NB4 (cell line): ENCODE data around the gene IRF5.
"Not testable (repeated sequence)": the region's sequence is repeated elsewhere in the genome, so short reads cannot be mapped to it uniquely, and the experiment has no call there.

Experiments
- DNase-seq: peaks from one replicate; pipeline ENCODE4 v3.0.0; 2010; ENCODE audit warnings: low read depth
- H3K4me3 ChIP-seq: one replicate; pipeline ENCODE4 v1.5.1; 2011; ENCODE audit warnings: mild to moderate bottlenecking, low read depth, low read length, moderate library complexity
- MYC ChIP-seq: IDR thresholded peaks from 2 replicates; pipeline ENCODE4 v1.6.1; 2011; ENCODE audit warnings: low read depth, low read length
- POLR2A ChIP-seq: IDR thresholded peaks from 2 replicates; pipeline ENCODE4 v1.6.1; 2011; ENCODE audit warnings: mild to moderate bottlenecking; ENCODE audit not compliant: insufficient read length; ENCODE audit errors: extremely low read depth
- TF ChIP-seq, protein P1 (sequence below): IDR thresholded peaks from 2 replicates; pipeline ENCODE4 v1.6.1; 2011; ENCODE audit warnings: low read depth, low read length
- TF ChIP-seq, protein P2 (sequence below): IDR thresholded peaks from one replicate; pipeline ENCODE4 v1.5.1; 2012; ENCODE audit warnings: low read depth, low read length

The IRF5 gene

DNA sequence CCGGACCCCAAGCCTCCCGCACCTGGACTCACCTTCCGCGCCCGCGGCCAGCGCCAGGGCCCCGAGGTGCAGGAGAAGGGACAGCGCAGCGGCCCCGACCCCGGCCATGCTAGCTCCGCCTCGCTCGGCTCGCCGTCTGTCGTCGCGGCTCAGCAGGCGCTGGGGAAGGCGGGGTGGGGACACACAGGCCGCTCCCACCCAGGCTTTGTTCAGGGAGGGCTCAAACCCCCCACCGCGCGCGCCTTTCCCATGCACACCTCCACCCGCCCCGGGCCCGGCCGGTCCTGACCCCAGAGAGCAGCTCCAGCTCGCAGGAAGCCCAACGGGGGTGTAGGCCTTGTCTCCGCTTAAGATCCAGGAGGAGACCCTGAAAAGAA is 27.2 kb upstream of the IRF5 start, which contains the start of gene KCP:
TSS of gene KCP (minus strand) at position 141 of the 377 bp plus-strand sequence. CDS start at position 108, 33 bp downstream.
- DNase-seq: no peak
- no peak within 1 kb of the TSS for H3K4me3 ChIP-seq
- TF ChIP-seq, protein P1, sequence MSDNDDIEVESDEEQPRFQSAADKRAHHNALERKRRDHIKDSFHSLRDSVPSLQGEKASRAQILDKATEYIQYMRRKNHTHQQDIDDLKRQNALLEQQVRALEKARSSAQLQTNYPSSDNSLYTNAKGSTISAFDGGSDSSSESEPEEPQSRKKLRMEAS: no peak
- TF ChIP-seq, protein P2, sequence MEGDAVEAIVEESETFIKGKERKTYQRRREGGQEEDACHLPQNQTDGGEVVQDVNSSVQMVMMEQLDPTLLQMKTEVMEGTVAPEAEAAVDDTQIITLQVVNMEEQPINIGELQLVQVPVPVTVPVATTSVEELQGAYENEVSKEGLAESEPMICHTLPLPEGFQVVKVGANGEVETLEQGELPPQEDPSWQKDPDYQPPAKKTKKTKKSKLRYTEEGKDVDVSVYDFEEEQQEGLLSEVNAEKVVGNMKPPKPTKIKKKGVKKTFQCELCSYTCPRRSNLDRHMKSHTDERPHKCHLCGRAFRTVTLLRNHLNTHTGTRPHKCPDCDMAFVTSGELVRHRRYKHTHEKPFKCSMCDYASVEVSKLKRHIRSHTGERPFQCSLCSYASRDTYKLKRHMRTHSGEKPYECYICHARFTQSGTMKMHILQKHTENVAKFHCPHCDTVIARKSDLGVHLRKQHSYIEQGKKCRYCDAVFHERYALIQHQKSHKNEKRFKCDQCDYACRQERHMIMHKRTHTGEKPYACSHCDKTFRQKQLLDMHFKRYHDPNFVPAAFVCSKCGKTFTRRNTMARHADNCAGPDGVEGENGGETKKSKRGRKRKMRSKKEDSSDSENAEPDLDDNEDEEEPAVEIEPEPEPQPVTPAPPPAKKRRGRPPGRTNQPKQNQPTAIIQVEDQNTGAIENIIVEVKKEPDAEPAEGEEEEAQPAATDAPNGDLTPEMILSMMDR: no peak
- no peak for TF ChIP-seq POLR2A
- TF ChIP-seq MYC: no peak

- peak; percentile 41 for DNase-seq
- TF ChIP-seq POLR2A: no peak
- TF ChIP-seq, protein P2: no peak
- no peak for TF ChIP-seq MYC
- TF ChIP-seq, protein P1: no peak
- H3K4me3 ChIP-seq: no peak overlapping the region
Measured at GRCh38 chr7:128911423-128912031, 26.2 kb upstream of the IRF5 start.

DNA sequence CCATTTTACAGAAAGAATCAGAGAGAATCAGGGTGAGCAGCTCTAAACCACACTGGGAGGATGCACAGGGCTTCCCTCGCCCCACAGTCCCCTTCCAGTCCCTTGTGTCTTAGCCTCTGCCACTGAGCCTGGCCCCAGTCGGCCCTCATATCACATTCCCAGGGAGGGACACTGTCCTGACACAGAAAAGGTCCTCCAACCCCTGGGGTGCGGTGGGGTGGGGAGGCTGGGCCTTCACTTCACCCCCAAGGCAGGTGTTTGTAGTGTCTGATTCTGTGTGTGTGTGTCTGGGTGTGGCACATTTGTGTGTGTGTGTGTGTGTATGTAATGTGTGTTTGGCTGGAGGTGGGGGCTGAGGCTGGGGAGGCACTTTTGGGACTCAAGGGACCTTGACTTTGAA is 25.4 kb upstream of the IRF5 start:
- no peak overlapping the region for H3K4me3 ChIP-seq
- no peak for TF ChIP-seq MYC
- TF ChIP-seq, protein P2: no peak
- TF ChIP-seq POLR2A: no peak
- TF ChIP-seq, protein P1: no peak
- DNase-seq: no peak

DNA sequence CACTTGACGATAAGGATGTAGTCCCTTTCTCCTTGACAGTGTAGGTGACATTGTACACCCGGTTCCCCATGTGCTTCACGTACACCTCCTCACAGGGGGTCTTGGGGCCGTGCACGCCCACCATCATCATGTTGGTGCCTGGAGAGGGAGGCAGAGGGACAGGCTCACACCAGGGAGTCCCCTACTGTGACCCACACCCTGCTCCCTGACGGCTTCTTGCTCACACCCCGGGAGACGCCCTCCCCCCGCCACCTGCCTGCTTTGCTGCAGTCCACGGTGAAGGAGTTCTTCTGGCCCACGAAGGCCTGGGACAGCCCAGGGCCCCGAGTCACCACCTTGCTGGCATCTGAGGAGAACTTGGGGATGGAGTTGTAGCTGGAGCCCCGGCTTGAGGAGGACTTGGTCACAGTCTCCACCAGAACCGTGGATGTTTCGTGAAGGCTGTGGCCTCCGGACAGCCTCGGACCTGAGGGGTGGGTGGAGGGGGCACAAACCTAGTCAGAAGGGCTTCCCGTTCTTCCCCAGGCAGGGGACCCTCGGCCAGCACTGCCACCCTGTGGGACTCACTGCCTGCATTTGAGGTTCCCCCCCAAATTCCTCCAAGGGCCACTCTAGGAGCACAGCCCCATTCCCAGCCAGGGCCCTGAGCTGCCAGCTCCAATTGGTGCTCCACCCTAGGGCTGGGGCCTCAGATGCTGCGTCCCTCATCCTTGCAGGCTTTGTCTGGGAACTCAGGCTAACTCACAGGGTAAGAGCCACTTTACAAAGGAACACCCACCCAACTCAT is 24.8 kb upstream of the IRF5 start:
- DNase-seq, H3K4me3 ChIP-seq: not testable (repeated sequence)

DNA sequence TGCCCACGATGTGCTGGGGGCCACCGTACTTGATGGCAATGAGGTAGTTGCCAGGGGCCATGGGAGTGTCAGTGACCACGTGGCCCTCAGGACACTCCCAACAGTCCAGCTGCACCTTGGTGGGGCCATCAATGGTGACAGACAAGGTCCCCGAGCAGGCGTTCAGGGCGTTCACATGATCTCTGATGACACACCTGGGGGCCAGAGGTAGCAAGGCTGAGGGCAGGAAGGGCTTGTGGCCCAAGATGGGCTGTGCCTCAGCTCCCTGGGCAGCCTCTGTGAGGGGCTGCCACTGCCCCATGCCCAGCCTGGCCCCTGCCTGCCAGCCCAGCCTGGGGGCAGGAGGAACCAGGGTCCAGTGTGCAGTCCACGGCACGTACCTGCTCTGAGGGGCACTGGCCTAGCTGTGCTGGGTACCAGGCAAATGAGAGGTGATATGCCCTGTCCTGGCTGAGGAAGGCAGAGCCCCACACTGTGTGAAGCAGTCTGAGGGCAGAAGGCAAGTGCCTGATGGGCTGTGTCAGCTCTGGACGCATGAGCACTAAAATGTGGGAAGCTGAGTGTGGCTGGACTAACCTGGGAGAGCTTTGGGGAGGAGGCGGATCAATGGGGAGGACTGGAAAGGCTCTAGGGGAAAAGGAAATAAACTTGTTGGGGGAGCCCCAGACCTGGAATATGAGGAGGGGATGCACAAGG is 23.7 kb upstream of the IRF5 start:
- no peak overlapping the region for H3K4me3 ChIP-seq
- DNase-seq: no peak
- TF ChIP-seq, protein P2: no peak
- TF ChIP-seq, protein P1: no peak
- TF ChIP-seq POLR2A (no peak), MYC (no peak)

DNA sequence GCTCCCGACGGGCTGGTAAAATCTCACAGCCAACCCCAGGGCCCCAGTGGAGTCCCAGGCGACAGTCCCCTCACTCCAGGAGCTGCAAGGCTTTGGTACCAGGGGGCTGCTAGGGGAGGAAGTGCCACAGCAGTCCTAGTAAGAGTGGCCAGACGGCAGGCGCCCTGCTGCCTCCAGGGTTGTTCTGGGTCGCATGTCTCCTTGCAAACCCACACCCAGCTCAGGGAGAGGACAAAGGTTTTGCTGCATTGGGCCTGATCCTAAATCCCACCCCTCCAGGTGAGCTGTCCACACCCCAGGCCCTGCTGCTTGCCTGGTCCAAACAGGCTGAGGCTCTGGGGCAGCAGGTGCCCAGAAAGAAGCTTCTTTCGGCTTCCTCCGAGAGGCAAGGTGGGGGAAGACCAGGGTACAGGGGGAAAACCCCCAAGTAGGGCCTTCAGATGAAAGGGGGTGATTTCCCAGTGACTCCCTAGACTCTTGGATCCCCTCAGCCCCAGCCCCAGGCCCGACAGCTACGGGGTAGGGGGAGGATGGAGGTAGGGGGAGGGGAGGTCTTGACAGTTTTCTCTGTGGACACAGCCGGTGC is 23.1 kb upstream of the IRF5 start:
- no peak overlapping the region for H3K4me3 ChIP-seq
- DNase-seq: peak; percentile 47
- TF ChIP-seq, protein P2: peak; percentile 17
- TF ChIP-seq POLR2A: no peak
